Brain microvascular endothelial cell (primary cell): Measurements from ENCODE around the gene MED13.
A peak's percentile ranks its signal among the peaks of the same experiment; 100 is the strongest.

Experiments used
- DNase-seq: peaks from one replicate; pipeline ENCODE4 v3.0.0-alpha.2; 2020
- H3K27ac ChIP-seq: fragments of 250-450 bp; sonication (Bioruptor Pico); 2 replicates; pipeline ENCODE4 v1.5.1; 2020; ENCODE audit warnings: mild to moderate bottlenecking, moderate library complexity
- H3K27me3 ChIP-seq: fragments of 250-450 bp; sonication (Bioruptor Pico); replicated peaks from 2 replicates; pipeline ENCODE4 v1.5.1; 2020; ENCODE audit warnings: mild to moderate bottlenecking
- H3K36me3 ChIP-seq: fragments of 250-450 bp; sonication (Bioruptor Pico); replicated peaks from 2 replicates; pipeline ENCODE4 v1.5.1; 2020; ENCODE audit warnings: mild to moderate bottlenecking
- H3K4me3 ChIP-seq: 2 replicates; pipeline ENCODE4 v1.5.1; 2011; ENCODE audit warnings: low read depth, mild to moderate bottlenecking, control low read depth, low read length, moderate library complexity
- in situ Hi-C: cut with HindIII; loops from 2 replicates; pipeline ENCODE4 v1.10.0; 2017; ENCODE audit warnings: low sequenced_read_pairs, low pct_ligation_motif_present
- TF ChIP-seq, protein P1 (sequence below): IDR thresholded peaks from 2 replicates; pipeline ENCODE4 v1.5.1; 2011; ENCODE audit warnings: low read depth, mild to moderate bottlenecking, moderate library complexity, low read length, control low read depth, inconsistent platforms; ENCODE audit errors: missing control alignments

The MED13 gene

DNA sequence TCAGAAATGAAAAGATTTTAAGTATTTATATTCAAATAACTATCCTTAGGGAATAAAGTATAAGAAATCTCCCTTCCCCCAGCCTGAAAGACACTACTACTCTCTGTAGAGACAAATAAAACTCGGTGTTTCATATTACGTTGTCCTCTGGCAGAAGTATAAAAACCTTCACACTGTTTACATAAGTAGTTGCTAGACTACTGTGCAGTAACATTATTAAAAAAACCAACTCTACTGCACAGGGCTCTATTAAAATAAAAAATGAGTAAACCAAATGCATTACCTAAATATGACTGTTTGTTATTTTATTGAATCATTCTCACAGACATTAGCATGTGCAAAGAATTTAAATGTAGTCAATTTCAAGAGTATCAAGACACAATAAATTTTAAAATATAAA, 67.4 kb downstream of the MED13 start:
- H3K27ac ChIP-seq = peak overlapping the region; percentile 52
- TF ChIP-seq, protein P1, sequence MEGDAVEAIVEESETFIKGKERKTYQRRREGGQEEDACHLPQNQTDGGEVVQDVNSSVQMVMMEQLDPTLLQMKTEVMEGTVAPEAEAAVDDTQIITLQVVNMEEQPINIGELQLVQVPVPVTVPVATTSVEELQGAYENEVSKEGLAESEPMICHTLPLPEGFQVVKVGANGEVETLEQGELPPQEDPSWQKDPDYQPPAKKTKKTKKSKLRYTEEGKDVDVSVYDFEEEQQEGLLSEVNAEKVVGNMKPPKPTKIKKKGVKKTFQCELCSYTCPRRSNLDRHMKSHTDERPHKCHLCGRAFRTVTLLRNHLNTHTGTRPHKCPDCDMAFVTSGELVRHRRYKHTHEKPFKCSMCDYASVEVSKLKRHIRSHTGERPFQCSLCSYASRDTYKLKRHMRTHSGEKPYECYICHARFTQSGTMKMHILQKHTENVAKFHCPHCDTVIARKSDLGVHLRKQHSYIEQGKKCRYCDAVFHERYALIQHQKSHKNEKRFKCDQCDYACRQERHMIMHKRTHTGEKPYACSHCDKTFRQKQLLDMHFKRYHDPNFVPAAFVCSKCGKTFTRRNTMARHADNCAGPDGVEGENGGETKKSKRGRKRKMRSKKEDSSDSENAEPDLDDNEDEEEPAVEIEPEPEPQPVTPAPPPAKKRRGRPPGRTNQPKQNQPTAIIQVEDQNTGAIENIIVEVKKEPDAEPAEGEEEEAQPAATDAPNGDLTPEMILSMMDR = no peak
- in situ Hi-C loops = no loop called here
- H3K36me3 ChIP-seq = peaks cover 3% of the 10 kb centered on the region
- no peak for DNase-seq
- no peak overlapping the region for H3K4me3 ChIP-seq
- no peaks in the 10 kb centered on the region for H3K27me3 ChIP-seq

DNA sequence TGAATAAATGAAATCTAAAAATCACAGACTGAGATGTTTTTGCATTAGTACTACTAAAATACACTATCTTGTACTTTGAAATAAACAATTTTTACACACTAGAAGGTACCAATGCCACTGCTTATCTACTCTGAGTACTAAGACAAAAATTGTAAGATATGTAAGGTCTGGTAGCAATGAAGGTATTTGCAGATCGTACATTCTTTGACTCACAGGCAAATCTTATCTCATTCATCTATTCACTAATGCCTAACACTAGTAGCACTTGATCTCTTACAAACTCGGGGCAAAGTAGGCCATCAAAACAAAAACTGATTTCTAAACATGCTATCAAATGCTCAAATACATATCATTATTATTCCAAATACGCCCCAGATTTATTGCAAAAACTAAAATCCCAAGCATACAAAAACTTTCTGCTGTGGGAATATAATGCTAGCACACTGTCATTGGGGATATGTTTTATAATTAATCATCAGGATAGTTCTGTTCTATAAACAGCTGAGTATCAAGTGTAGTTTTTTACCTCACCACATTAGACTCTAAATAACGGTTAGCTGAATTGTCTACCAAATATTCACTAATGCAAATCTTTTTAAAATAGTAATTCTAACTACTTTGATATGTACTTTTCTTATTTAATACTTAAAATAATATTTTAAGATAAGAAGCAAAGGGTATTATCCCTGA, 68.0 kb downstream of the MED13 start:
- TF ChIP-seq, protein P1 = no peak
- Histone ChIP-seq H3K27me3 (no peaks in the 10 kb centered on the region), H3K4me3 (no peak overlapping the region), H3K27ac (peak overlapping the region; percentile 52), H3K36me3 (peaks cover 3% of the 10 kb centered on the region)
- in situ Hi-C loops = no loop called here
- no peak for DNase-seq

DNA sequence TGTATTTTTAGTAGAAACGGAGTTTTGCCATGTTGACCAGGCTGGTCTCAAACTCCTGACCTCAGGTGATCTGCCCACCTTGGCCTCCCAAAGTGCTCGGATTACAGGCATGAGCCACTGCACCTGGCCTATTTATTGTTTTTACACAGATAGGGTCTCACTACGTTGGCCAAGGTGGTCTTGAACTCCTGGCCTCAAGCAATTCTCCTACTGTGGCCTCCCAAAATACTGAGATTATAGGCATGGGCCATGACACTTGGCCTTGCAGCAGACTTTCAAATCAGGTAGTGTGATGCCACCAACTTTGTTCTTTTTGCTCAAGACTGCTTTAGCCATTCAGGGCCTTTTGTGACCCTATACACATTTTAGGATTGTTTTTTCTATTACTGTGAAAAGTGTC, 75.6 kb downstream of the MED13 start:
- in situ Hi-C loops = no loop called here
- DNase-seq = no peak
- no peaks in the 10 kb centered on the region for H3K27me3 ChIP-seq
- peaks cover 38% of the 10 kb centered on the region for H3K36me3 ChIP-seq
- TF ChIP-seq, protein P1 = no peak
- no peak overlapping the region for H3K4me3 ChIP-seq
- no peak overlapping the region for H3K27ac ChIP-seq

DNA sequence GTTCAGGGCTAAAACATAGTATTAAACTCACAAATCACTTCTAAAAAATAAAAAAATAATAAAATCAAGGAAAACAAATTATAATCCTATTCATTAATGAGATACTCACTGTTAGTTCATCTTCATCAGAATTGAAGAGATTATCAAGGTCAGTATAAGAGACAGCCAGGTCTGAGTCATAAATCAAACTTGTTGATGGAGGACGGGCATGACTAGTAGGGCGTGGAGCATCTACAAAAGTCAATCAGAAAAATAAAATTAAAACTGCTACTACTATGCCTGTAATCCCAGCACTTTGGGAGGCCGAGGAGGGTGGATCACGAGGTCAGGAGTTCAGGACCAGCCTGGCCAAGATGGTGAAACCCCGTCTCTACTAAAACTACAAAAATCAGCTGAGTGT, 78.2 kb downstream of the MED13 start:
- in situ Hi-C loops = no loop called here
- H3K27me3 ChIP-seq = no peaks in the 10 kb centered on the region
- TF ChIP-seq, protein P1 = no peak
- peaks cover 52% of the 10 kb centered on the region for H3K36me3 ChIP-seq
- H3K27ac ChIP-seq = no peak overlapping the region
- H3K4me3 ChIP-seq = no peak overlapping the region
- DNase-seq = no peak

DNA sequence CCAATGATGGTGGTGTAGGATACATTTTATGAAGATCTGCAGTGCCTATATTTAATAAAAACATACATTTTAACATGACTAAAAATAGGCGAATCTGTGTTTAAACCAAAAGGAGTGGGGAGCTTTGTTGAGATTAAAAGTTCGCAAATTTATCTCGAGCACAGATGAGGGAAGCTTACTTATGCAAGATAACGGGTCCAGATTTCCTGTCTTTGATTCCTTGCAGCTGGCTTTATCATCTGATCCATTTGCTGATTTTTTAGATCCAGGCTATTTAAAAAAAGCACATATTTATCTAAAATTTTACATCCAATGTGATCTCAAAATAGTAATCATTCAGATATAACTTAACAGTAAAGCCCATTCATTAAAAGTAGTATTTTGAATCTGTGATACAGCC, 80.3 kb downstream of the MED13 start:
- DNase-seq = no peak
- peaks cover 37% of the 10 kb centered on the region for H3K36me3 ChIP-seq
- H3K27ac ChIP-seq = no peak overlapping the region
- no peaks in the 10 kb centered on the region for H3K27me3 ChIP-seq
- in situ Hi-C loops = no loop called here
- no peak overlapping the region for H3K4me3 ChIP-seq
- TF ChIP-seq, protein P1 = no peak

DNA sequence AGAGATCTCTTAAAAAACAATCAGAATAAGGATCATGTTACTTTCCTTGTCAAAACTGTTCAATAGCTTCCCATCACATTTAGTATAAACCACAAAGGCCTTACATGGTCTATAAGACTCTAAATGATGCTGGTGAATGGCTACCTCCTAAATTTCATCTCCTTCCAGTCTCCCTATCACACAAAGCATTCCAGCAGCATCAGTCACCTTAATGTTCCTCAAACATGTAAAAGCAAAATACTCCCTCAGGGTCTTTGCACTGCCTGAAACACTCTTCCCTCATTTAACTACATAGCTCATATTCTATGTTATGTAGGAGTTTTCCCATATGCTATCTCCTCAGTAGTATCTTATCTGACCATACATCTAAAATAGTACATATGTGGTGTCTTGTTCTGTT, 83.8 kb downstream of the MED13 start:
- peak; percentile 5 for DNase-seq
- in situ Hi-C loops = no loop called here
- H3K4me3 ChIP-seq = no peak overlapping the region
- TF ChIP-seq, protein P1 = no peak
- H3K27me3 ChIP-seq = no peaks in the 10 kb centered on the region
- H3K27ac ChIP-seq = no peak overlapping the region
- peaks cover 30% of the 10 kb centered on the region for H3K36me3 ChIP-seq
